HG03097 (cell line): Measurements from ENCODE around the gene HSP90AB1.
"Not testable (repeated sequence)": the region's sequence is repeated elsewhere in the genome, so short reads cannot be mapped to it uniquely, and the experiment has no call there.

Experiments used
- ATAC-seq: cut with Tn5 transposase; IDR thresholded peaks from one replicate; pipeline ENCODE4 v1.9.1; 2021; ENCODE audit not compliant: unreplicated experiment, low FRiP score

HSP90AB1 gene

DNA sequence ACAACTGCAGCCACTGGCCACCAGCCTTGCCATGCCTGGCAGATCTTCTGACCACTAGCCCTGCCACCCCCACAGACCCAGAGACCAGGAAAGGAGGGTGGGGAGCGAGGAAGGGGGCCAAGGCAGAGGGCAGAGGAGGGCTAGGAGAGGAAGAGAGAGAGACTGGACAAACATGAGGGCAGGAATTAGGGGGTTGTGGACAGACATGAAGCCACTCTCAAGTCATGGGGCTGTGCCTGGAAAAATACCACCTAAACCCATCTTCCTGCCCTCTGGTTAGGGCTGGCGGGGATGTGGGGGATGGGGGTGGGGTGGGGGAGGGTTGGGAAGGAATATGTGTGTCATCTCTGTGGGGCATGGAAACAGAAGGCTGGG lies 25.0 kb upstream of the HSP90AB1 start:
- no peak for ATAC-seq

- ATAC-seq = no peak
Observed at GRCh38 chr6:44222486-44223318, 24.2 kb upstream of the HSP90AB1 start.

DNA sequence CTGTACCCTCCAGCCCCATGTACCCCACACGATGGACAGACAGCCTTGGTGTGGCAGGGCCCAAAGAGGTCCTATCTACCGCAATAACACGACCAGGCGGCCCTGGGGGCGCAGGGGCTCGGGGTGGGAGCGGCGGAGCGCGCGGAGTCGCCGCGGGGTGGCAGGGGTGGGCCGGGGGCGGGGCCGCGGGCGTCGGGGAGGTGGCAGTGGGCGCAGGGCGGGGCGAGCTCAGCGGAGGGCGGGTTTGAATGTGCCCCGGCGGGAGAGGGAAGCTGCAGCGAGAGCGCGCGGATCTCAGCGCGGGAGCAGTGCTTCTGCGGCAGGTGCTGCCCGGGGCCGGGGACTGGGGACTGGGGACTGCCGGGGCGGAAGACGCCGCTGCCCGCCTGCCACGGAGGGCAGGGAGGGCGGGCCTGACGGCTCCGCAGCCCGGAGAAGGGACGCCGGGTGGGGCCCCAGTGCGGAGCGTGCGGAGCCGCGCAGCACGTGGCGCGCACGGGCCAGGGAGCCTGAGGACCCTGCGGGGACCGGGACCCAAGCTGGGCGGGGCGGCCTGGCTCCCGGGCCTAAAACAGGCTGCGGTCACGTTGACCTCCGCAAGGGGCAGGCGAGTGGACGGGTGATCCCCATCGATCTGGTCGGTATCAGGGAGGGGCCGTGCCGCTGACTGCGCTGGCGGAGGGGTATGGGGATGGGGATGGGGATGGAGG lies 23.4 kb upstream of the HSP90AB1 start, which contains the start of gene SLC29A1:
SLC29A1 (plus strand) TSS at position 277 of the 710 bp plus-strand sequence. CDS start 3,719 bp downstream, outside the sequence.
- ATAC-seq = no peak

- ATAC-seq = no peak
Observed at GRCh38 chr6:44224029-44224964, 22.6 kb upstream of the HSP90AB1 start.

- no peak for ATAC-seq
Observed at GRCh38 chr6:44224965-44225305, 22.0 kb upstream of the HSP90AB1 start.

GRCh38 chr6:44225579-44226325 lies 21.1 kb upstream of the HSP90AB1 start:
- ATAC-seq = no peak

- no peak for ATAC-seq
Observed at GRCh38 chr6:44226368-44227147, 20.3 kb upstream of the HSP90AB1 start.

DNA sequence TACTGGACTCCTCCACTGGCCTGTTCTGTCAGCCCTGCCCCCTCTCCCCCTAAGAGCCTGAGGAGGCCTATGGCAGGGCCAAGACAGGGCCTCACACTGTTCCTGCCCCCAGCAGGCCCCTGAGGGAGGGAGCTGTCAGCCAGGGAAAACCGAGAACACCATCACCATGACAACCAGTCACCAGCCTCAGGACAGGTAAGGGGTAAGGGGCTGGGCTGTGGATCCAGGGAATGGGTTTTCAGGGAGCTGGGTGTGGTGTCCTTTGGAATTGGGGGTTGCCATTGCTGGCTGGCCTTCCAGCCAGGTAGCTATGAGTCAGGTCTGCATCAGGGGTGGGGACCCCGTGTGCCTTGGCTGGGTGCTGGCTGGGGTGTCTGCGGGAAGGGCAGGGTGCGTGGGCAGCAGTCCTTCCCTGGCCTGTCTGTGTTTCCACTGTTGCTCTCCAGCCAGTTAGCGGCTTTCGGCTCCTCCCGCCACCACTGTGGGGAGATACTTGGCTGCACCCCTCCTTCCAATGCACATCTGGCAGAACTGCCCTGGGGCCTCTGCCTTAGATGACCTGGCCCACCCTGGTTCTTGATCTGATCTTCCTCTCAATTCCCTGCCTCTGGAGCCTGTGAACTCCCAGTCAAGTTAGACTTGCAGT lies 19.6 kb upstream of the HSP90AB1 start:
- no peak for ATAC-seq

DNA sequence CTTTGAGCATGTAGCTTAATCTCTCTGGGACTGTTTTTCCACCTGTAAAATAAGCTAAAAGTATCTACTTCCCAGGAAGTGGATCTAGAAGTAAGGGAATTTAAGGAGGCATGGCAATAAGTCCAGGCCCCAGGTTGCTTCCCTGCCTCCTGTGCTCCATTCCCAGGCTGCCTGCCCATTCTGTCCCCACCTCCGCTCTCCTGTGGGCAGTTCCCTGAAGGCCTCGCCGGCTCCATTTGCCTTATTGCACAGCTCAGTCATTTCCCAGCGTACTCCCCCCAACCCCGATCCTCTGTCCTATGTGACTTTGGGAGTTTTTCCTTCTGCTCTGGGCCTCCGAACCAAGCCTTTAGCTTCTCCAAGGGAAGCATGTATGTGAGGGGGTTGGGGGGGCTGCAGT lies 18.9 kb upstream of the HSP90AB1 start:
- ATAC-seq = no peak

DNA sequence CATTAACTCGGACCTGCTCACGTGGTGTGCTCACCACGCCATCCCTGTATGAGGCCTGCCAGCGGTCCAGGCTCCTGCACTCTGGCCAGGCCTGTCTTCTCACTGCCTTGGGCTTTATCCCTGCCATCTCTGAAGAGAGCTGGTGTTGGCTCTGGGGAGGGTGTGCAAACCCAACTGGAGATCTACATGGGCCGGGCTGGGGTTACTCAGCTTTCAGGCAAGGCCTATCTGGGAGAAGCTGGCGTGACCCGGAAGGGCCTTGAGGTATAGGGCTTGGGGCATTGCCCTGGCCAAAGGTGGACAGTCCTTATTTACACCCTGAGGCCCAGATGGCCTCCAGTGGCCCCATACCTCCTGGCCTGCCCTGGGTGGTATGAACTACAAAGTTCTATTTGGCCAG lies 18.5 kb upstream of the HSP90AB1 start:
- ATAC-seq = no peak

GRCh38 chr6:44228836-44229235 lies 18.1 kb upstream of the HSP90AB1 start:
- no peak for ATAC-seq

DNA sequence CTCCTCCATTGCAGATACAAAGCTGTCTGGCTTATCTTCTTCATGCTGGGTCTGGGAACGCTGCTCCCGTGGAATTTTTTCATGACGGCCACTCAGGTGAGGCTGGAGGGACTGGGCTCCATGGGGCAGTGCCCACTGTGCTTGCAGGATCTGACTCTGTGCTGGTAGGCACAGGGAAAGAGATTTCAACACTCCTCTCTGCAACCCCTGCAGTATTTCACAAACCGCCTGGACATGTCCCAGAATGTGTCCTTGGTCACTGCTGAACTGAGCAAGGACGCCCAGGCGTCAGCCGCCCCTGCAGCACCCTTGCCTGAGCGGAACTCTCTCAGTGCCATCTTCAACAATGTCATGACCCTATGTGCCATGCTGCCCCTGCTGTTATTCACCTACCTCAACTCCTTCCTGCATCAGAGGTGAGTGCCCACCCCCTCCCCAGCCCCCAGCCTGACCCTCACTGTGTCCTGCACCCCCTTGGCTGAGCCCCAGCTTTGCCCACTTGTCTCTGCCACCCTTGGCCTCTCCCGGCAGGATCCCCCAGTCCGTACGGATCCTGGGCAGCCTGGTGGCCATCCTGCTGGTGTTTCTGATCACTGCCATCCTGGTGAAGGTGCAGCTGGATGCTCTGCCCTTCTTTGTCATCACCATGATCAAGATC lies 17.4 kb upstream of the HSP90AB1 start:
- no peak for ATAC-seq

- no peak for ATAC-seq
Observed at GRCh38 chr6:44230034-44230675, 16.7 kb upstream of the HSP90AB1 start.

- ATAC-seq = not testable (repeated sequence)
Observed at GRCh38 chr6:44231426-44231825, 15.5 kb upstream of the HSP90AB1 start.

- ATAC-seq = no peak
Observed at GRCh38 chr6:44232676-44233566, 14.0 kb upstream of the HSP90AB1 start.

GRCh38 chr6:44233567-44234100 lies 13.3 kb upstream of the HSP90AB1 start:
- ATAC-seq = no peak
